Neutrophil (primary cell): Measurements from ENCODE around the gene ATG101.
A peak's percentile ranks its signal among the peaks of the same experiment; 100 is the strongest.

Experiments
- H3K27ac ChIP-seq: fragments of 200-600 bp; sonication (generic); 2 replicates; pipeline ENCODE4 v1.5.1; 2016; ENCODE audit warnings: mild to moderate bottlenecking, moderate library complexity
- H3K27me3 ChIP-seq: fragments of 200-600 bp; sonication (generic); 2 replicates; pipeline ENCODE4 v1.6.0; 2016; ENCODE audit warnings: mild to moderate bottlenecking
- H3K36me3 ChIP-seq: fragments of 200-600 bp; sonication (generic); 2 replicates; pipeline ENCODE4 v1.5.1; 2017
- H3K4me1 ChIP-seq, 2 experiments: fragments of 200-600 bp in 1 of 2; sonication (generic) in 1 of 2; 1 replicate in 1 of 2; 2 replicates in 1 of 2; pipeline versions ENCODE4 v1.5.1 to v1.6.1; 2013 to 2016; ENCODE audit warnings: low read depth in 1 of 2, low read length in 1 of 2, mild to moderate bottlenecking in 1 of 2, moderate library complexity in 1 of 2; ENCODE audit not compliant: control insufficient read depth in 1 of 2, insufficient read depth in 1 of 2
- H3K4me3 ChIP-seq, 2 experiments: fragments of 200-600 bp in 1 of 2; sonication (generic) in 1 of 2; 1 replicate in 1 of 2; 2 replicates in 1 of 2; pipeline ENCODE4 v1.5.1; 2013 to 2016; ENCODE audit warnings: low read depth in 1 of 2, low read length in 1 of 2, mild to moderate bottlenecking in 1 of 2, moderate library complexity in 1 of 2
- H3K9me3 ChIP-seq: fragments of 200-600 bp; sonication (generic); 2 replicates; pipeline ENCODE4 v1.5.1; 2016
- CTCF ChIP-seq: fragments of 200-600 bp; sonication (generic); IDR thresholded peaks from 2 replicates; pipeline ENCODE4 v1.5.1; 2016; ENCODE audit warnings: antibody characterized with exemption

ATG101 gene

GRCh38 chr12:52042706-52043385 is 26.9 kb upstream of the ATG101 start:
- no peak for TF ChIP-seq CTCF
- Histone ChIP-seq H3K27me3 (peaks cover 24% of the 10 kb centered on the region), H3K27ac (no peak overlapping the region), H3K4me3 (no peak overlapping the region), H3K9me3 (no peaks in the 10 kb centered on the region), H3K4me1 (peaks cover 8% of the 10 kb centered on the region in 2 experiments), H3K36me3 (no peaks in the 10 kb centered on the region)

GRCh38 chr12:52043386-52044212 is 26.2 kb upstream of the ATG101 start:
- no peaks in the 10 kb centered on the region for H3K36me3 ChIP-seq

GRCh38 chr12:52044292-52044983 is 25.3 kb upstream of the ATG101 start:
- Histone ChIP-seq H3K27me3 (peaks cover 21% of the 10 kb centered on the region), H3K27ac (no peak overlapping the region), H3K4me1 (peaks cover 8% of the 10 kb centered on the region in 2 experiments), H3K9me3 (no peaks in the 10 kb centered on the region), H3K36me3 (no peaks in the 10 kb centered on the region), H3K4me3 (no peak overlapping the region)
- no peak for TF ChIP-seq CTCF

More at GRCh38 chr12:52043386-52044212, 26.2 kb upstream of the ATG101 start:
- Histone ChIP-seq H3K9me3 (no peaks in the 10 kb centered on the region), H3K4me3 (no peak overlapping the region), H3K4me1 (peaks cover 8% of the 10 kb centered on the region in 2 experiments), H3K27ac (no peak overlapping the region), H3K27me3 (peaks cover 21% of the 10 kb centered on the region)
- TF ChIP-seq CTCF: no peak

GRCh38 chr12:52045794-52046199 is 24.0 kb upstream of the ATG101 start:
- Histone ChIP-seq H3K4me1 (peaks cover 16% of the 10 kb centered on the region in 2 experiments), H3K9me3 (no peaks in the 10 kb centered on the region), H3K27ac (peak overlapping the region; percentile 41), H3K36me3 (no peaks in the 10 kb centered on the region), H3K4me3 (no peak overlapping the region), H3K27me3 (peaks cover 26% of the 10 kb centered on the region)
- TF ChIP-seq CTCF: no peak

GRCh38 chr12:52046859-52047258 is 22.9 kb upstream of the ATG101 start:
- Histone ChIP-seq H3K27ac (no peak overlapping the region), H3K4me3 (no peak overlapping the region), H3K36me3 (no peaks in the 10 kb centered on the region), H3K4me1 (peaks cover 17 to 27% of the 10 kb centered on the region in 2 experiments), H3K27me3 (peaks cover 37% of the 10 kb centered on the region), H3K9me3 (no peaks in the 10 kb centered on the region)
- TF ChIP-seq CTCF: no peak
